Nucleus accumbens (tissue), 56 donors: ENCODE data around the gene SLC5A10.

ENCODE experiments used
- DNase-seq, 56 donors: peaks; one replicate each; lab custom pipeline; 2025; lab: John Stamatoyannopoulos, UW

SLC5A10 gene

GRCh38 chr17:18963126-18964017 is 11.4 kb downstream of the SLC5A10 start:
- no peak for DNase-seq

- no peak for DNase-seq
Measured at GRCh38 chr17:18964018-18964351, 12.0 kb downstream of the SLC5A10 start.

- DNase-seq = no peak
Measured at GRCh38 chr17:18964550-18964949, 12.6 kb downstream of the SLC5A10 start.

- DNase-seq = no peak
Measured at GRCh38 chr17:18965530-18966236, 13.7 kb downstream of the SLC5A10 start.

- no peak for DNase-seq
Measured at GRCh38 chr17:18966831-18967624, 15.1 kb downstream of the SLC5A10 start.

GRCh38 chr17:18967916-18968315 is 16.0 kb downstream of the SLC5A10 start:
- no peak for DNase-seq

GRCh38 chr17:18968345-18968744 is 16.4 kb downstream of the SLC5A10 start:
- no peak for DNase-seq

- DNase-seq = no peak
Measured at GRCh38 chr17:18968945-18969887, 17.3 kb downstream of the SLC5A10 start.

GRCh38 chr17:18970582-18971480 is 18.9 kb downstream of the SLC5A10 start:
- DNase-seq = no peak

GRCh38 chr17:18971801-18972200 is 19.8 kb downstream of the SLC5A10 start:
- no peak for DNase-seq

GRCh38 chr17:18974407-18975149 is 22.6 kb downstream of the SLC5A10 start:
- no peak for DNase-seq

GRCh38 chr17:18975597-18975996 is 23.6 kb downstream of the SLC5A10 start:
- no peak for DNase-seq

GRCh38 chr17:18976201-18976600 is 24.2 kb downstream of the SLC5A10 start:
- DNase-seq = no peak

- no peak for DNase-seq
Measured at GRCh38 chr17:18977021-18977420, 25.1 kb downstream of the SLC5A10 start.

- DNase-seq = no peak
Measured at GRCh38 chr17:18977646-18978045, 25.7 kb downstream of the SLC5A10 start.

- DNase-seq = no peak
Measured at GRCh38 chr17:18978050-18978449, 26.1 kb downstream of the SLC5A10 start.

GRCh38 chr17:18978655-18979054 is 26.7 kb downstream of the SLC5A10 start:
- no peak for DNase-seq

- no peak for DNase-seq
Measured at GRCh38 chr17:18980682-18981334, 28.8 kb downstream of the SLC5A10 start.
